ENCODE results near the gene KDM3A.

The KDM3A gene

GRCh38 chr2:86521922-86522321 is 80.8 kb downstream of the KDM3A start:
- DNase-seq (ENCODE audit: low spot score): no peak

- DNase-seq (ENCODE audit: low spot score): no peak
These were observed 81.5 kb downstream of the KDM3A start for GRCh38 chr2:86522711-86523110.

- DNase-seq (ENCODE audit: low spot score): no peak
These were observed 82.3 kb downstream of the KDM3A start for GRCh38 chr2:86523491-86523890.

GRCh38 chr2:86525421-86526340 is 84.5 kb downstream of the KDM3A start:
- no peak for DNase-seq (ENCODE audit: low spot score)

GRCh38 chr2:86533589-86533988 is 92.4 kb downstream of the KDM3A start:
- no peak for DNase-seq (ENCODE audit: low spot score)

- no peak for DNase-seq (ENCODE audit: low spot score)
These were observed 100.2 kb downstream of the KDM3A start for GRCh38 chr2:86541334-86541733.

Data from NAMALWA (cell line).